ENCODE data around the gene TAB2. TPM values are rescaled to one million over a fixed set of nuclear protein-coding genes. Genes with fewer than 3 reads are reported as not detected.

TAB2 gene
- total and polyA plus RNA-seq, 2 experiments from 2014 or later = 19.8 to 59.2 TPM

GRCh38 chr6:149392535-149392934 lies 75.0 kb downstream of the TAB2 start:
- Mint-ChIP-seq H3K4me3 (no peak overlapping the region), H3K4me1 (peaks cover 8% of the 10 kb centered on the region; the same call in 2 of the 3 replicates), H3K36me3 (ENCODE audit: low read depth) (peaks cover 11% of the 10 kb centered on the region; the same call in 2 of the 3 replicates), H3K27me3 (ENCODE audit: insufficient read depth, low read depth, poor library complexity) (peaks cover 3% of the 10 kb centered on the region), H3K27ac (no peak overlapping the region; the same call in 1 of the 2 replicates), H3K9me3 (no peaks in the 10 kb centered on the region)
- H3K4me3 ChIP-seq = no peak overlapping the region
- no peak for TF ChIP-seq ZNF114 (CRISPR knock-in tag; IDR thresholded peaks at IDR 0.05)
- no peak for TF ChIP-seq JUNB (IDR thresholded peaks at IDR 0.05; ENCODE audit: unreplicated experiment)
- TF ChIP-seq REST (IDR thresholded peaks at IDR 0.05; ENCODE audit: unreplicated experiment) = no peak
- TF ChIP-seq EZH2 (IDR thresholded peaks at IDR 0.05; ENCODE audit: low read depth, unreplicated experiment) = no peak
- TF ChIP-seq EZH2phosphoT487 (IDR thresholded peaks at IDR 0.05; ENCODE audit: unreplicated experiment) = no peak
- no peak for TF ChIP-seq ZNF462 (CRISPR knock-in tag; IDR thresholded peaks at IDR 0.05)
- TF ChIP-seq POLR2AphosphoS5 (IDR thresholded peaks at IDR 0.05; ENCODE audit: low read depth) = no peak
- TF ChIP-seq CTCF (conservative IDR thresholded peaks at IDR 0.05; ENCODE audit: low read depth in 2 of 2) = no peak
- no peak for TF ChIP-seq STAT1 (IDR thresholded peaks at IDR 0.05; ENCODE audit: unreplicated experiment)
- TF ChIP-seq ZNF331 (CRISPR knock-in tag; IDR thresholded peaks at IDR 0.05; ENCODE audit: low read depth) = no peak
- TF ChIP-seq CREB1 (CRISPR knock-in tag; IDR thresholded peaks at IDR 0.05; ENCODE audit: low read depth) = no peak
- no peak for TF ChIP-seq NANOG (IDR thresholded peaks at IDR 0.05; ENCODE audit: borderline replicate concordance)
- no peak for TF ChIP-seq ETS1 (IDR thresholded peaks at IDR 0.05)
- no peak overlapping the region for H2AFZ ChIP-seq
- no peak overlapping the region for H3K27ac ChIP-seq (ENCODE audit: low read depth)
- no peaks in the 10 kb centered on the region for H3K9me2 ChIP-seq (ENCODE audit: insufficient read depth)
- H3K4me1 ChIP-seq (ENCODE audit: insufficient read depth) = no peaks in the 10 kb centered on the region; the same call in 1 of the 2 replicates
- no peaks in the 10 kb centered on the region for H3K27me3 ChIP-seq (ENCODE audit: insufficient read depth)
- no peaks in the 10 kb centered on the region for H3F3A ChIP-seq (replicated peaks; ENCODE audit: low read depth)
- peaks cover 56% of the 10 kb centered on the region for H3K79me2 ChIP-seq (replicated peaks; ENCODE audit: insufficient read depth)
- DNase-seq (ENCODE audit: low spot score) (no peak), ATAC-seq (no peak)
- no peaks in the 10 kb centered on the region for H3K36me3 ChIP-seq (ENCODE audit: insufficient read depth)
- H3K4me2 ChIP-seq = no peak overlapping the region
- no peaks in the 10 kb centered on the region; the same call in 1 of the 2 replicates for H4K20me1 ChIP-seq (replicated peaks; ENCODE audit: insufficient read depth)
